Measurements from ENCODE around the gene CA11.

DNA sequence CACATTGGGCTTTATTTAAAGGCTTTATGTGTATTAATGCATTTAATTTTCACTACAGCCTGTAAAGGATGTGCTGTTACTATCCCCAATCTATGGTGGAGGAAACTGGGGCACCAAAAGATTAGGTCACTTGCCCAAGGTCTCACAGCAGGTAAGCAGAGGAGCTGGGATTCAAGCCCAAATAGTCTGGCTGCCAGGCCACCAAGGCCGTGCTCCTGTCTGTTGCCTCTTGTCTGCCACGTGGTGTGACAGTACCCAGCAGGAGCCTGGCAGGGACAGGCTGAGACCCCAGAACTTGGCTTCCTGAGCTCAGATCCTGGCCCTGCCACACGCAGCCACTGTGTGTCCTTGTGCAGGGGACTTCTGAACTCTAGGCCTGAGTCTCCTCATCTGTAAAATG, 22.3 kb upstream of the CA11 start:
- TF ChIP-seq, protein P1, sequence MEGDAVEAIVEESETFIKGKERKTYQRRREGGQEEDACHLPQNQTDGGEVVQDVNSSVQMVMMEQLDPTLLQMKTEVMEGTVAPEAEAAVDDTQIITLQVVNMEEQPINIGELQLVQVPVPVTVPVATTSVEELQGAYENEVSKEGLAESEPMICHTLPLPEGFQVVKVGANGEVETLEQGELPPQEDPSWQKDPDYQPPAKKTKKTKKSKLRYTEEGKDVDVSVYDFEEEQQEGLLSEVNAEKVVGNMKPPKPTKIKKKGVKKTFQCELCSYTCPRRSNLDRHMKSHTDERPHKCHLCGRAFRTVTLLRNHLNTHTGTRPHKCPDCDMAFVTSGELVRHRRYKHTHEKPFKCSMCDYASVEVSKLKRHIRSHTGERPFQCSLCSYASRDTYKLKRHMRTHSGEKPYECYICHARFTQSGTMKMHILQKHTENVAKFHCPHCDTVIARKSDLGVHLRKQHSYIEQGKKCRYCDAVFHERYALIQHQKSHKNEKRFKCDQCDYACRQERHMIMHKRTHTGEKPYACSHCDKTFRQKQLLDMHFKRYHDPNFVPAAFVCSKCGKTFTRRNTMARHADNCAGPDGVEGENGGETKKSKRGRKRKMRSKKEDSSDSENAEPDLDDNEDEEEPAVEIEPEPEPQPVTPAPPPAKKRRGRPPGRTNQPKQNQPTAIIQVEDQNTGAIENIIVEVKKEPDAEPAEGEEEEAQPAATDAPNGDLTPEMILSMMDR (IDR thresholded peaks at IDR 0.05) = no peak
- no peak for TF ChIP-seq POLR2A (IDR thresholded peaks at IDR 0.05)

Measured in prostate gland (tissue), 2 donors.